PC-3 (cell line): Measurements from ENCODE around the gene SARNP. TPM values are rescaled to one million over a fixed set of nuclear protein-coding genes. Genes with fewer than 3 reads are reported as not detected.

ENCODE experiments used
- ATAC-seq: fragments of 200-7000 bp; cut with Tn5 transposase; 2 replicates; pipeline ENCODE4 v1.9.1; 2020; ENCODE audit warnings: mild to moderate bottlenecking, moderate library complexity
- BruUV-seq: library from RNA; stranded (reverse); fragments of 400-500 nt; replicated peaks from 2 replicates; lab custom pipeline; 2021; lab: Mats Ljungman, UMichigan
- CTCF ChIA-PET: fragments of 300-600 bp; sonication (Branson Sonifier 250); formaldehyde crosslinking; loops from one replicate; lab custom pipeline; 2022; ENCODE audit warnings: antibody characterized with exemption; lab: Charles Lee
- POLR2A ChIA-PET: fragments of 300-600 bp; sonication (Branson Sonifier 250); formaldehyde crosslinking; loops from one replicate; lab custom pipeline; 2022; ENCODE audit warnings: antibody characterized with exemption; ENCODE audit not compliant: unreplicated experiment; lab: Charles Lee
- DNase-seq: peaks from one replicate; pipeline ENCODE4 v3.0.0-alpha.2; 2015
- H2AFZ ChIP-seq: fragments of 300-600 bp; sonication (generic); 2 replicates; pipeline ENCODE4 v1.6.0; 2016; ENCODE audit warnings: antibody characterized with exemption, low read length
- H3F3A ChIP-seq: fragments of 300-600 bp; sonication (generic); one replicate; pipeline ENCODE4 v1.6.0; 2017; ENCODE audit warnings: antibody characterized with exemption, low read length, control low read depth, mild to moderate bottlenecking; ENCODE audit not compliant: unreplicated experiment
- H3K27ac ChIP-seq: fragments of 300-600 bp; sonication (generic); 2 replicates; pipeline ENCODE4 v1.5.1; 2016; ENCODE audit warnings: mild to moderate bottlenecking, low read length
- H3K27me3 ChIP-seq: fragments of 300-600 bp; sonication (generic); 2 replicates; pipeline ENCODE4 v1.6.1; 2016; ENCODE audit warnings: low read length, mixed read lengths
- H3K36me3 ChIP-seq: fragments of 300-600 bp; sonication (generic); 2 replicates; pipeline ENCODE4 v1.6.1; 2016; ENCODE audit warnings: low read depth, mixed run types, low read length, mixed read lengths
- H3K4me1 ChIP-seq: fragments of 300-600 bp; sonication (generic); 2 replicates; pipeline ENCODE4 v1.5.1; 2016; ENCODE audit warnings: low read length; ENCODE audit not compliant: insufficient read depth
- H3K4me2 ChIP-seq: fragments of 300-600 bp; sonication (generic); 2 replicates; pipeline ENCODE4 v1.6.0; 2016; ENCODE audit warnings: low read length
- H3K4me3 ChIP-seq: fragments of 300-600 bp; sonication (generic); 2 replicates; pipeline ENCODE4 v1.5.1; 2016; ENCODE audit warnings: mild to moderate bottlenecking, low read length, mixed read lengths
- H3K79me2 ChIP-seq: fragments of 300-600 bp; sonication (generic); 2 replicates; pipeline ENCODE4 v1.6.1; 2017; ENCODE audit warnings: low read length, mixed read lengths
- H3K9ac ChIP-seq: fragments of 300-600 bp; sonication (generic); 2 replicates; pipeline ENCODE4 v1.6.0; 2016; ENCODE audit warnings: mild to moderate bottlenecking, low read length
- H3K9me2 ChIP-seq: fragments of 300-600 bp; sonication (generic); replicated peaks from 2 replicates; pipeline ENCODE4 v1.6.1; 2016; ENCODE audit warnings: mixed run types, low read length, mixed read lengths
- H3K9me3 ChIP-seq: fragments of 300-600 bp; sonication (generic); 2 replicates; pipeline ENCODE4 v1.6.1; 2016; ENCODE audit warnings: low read length, mixed read lengths
- H4K20me1 ChIP-seq: fragments of 300-600 bp; sonication (generic); 2 replicates; pipeline ENCODE4 v1.6.1; 2016; ENCODE audit warnings: low read length, mixed read lengths
- CTCF ChIP-seq: fragments of 300-600 bp; sonication (generic); conservative IDR thresholded peaks from 2 replicates; pipeline ENCODE4 v1.5.1; 2017; ENCODE audit warnings: antibody characterized with exemption, low read depth, mild to moderate bottlenecking, low read length
- EZH2 ChIP-seq: fragments of 300-600 bp; sonication (generic); IDR thresholded peaks from one replicate; pipeline ENCODE4 v1.6.1; 2017; ENCODE audit warnings: antibody characterized with exemption, mild to moderate bottlenecking, low read length; ENCODE audit not compliant: unreplicated experiment
- EZH2phosphoT487 ChIP-seq: fragments of 300-600 bp; sonication (generic); IDR thresholded peaks from 2 replicates; pipeline ENCODE4 v1.6.1; 2018; ENCODE audit warnings: mild to moderate bottlenecking, antibody characterized with exemption, low read length, borderline replicate concordance
- intact Hi-C: fragments of 100-400 bp; cut with micrococcal nuclease; formaldehyde crosslinking; loops from 2 replicates; pipeline ENCODE4 v1.9.0; 2023
- total RNA-seq: library from RNA; depleted of rRNA; stranded (reverse); fragments of >200 nt; gene quantifications from 2 replicates; pipeline ENCODE4 v1.2.3, GENCODE V29; 2014

The SARNP gene
- total RNA-seq, 1 experiment from 2014 or later, result 103 TPM

GRCh38 chr12:55789893-55790292 is 27.6 kb downstream of the SARNP start:
- Histone ChIP-seq H3K79me2 (no peaks in the 10 kb centered on the region), H2AFZ (no peak overlapping the region), H3K9ac (no peak overlapping the region), H3K27me3 (no peaks in the 10 kb centered on the region), H3K36me3 (peaks cover 59% of the 10 kb centered on the region), H3K4me2 (no peak overlapping the region), H4K20me1 (no peaks in the 10 kb centered on the region), H3K4me1 (no peaks in the 10 kb centered on the region), H3F3A (no peaks in the 10 kb centered on the region), H3K9me2 (no peaks in the 10 kb centered on the region), H3K27ac (no peak overlapping the region), H3K9me3 (no peaks in the 10 kb centered on the region), H3K4me3 (no peak overlapping the region)
- ATAC-seq (no peak), DNase-seq (no peak)
- no peak for TF ChIP-seq EZH2
- no peak for TF ChIP-seq EZH2phosphoT487
- no peak for TF ChIP-seq CTCF
- ChIA-PET CTCF (no interaction called here), POLR2A (no interaction called here)
- BruUV-seq, result no TSS peak
- intact Hi-C loops, result no loop called here

- Histone ChIP-seq H3K4me2 (no peak overlapping the region), H3K27me3 (no peaks in the 10 kb centered on the region), H3F3A (no peaks in the 10 kb centered on the region), H3K27ac (no peak overlapping the region), H3K9ac (no peak overlapping the region), H3K4me1 (no peaks in the 10 kb centered on the region), H3K9me2 (no peaks in the 10 kb centered on the region), H3K36me3 (peaks cover 60% of the 10 kb centered on the region), H3K79me2 (no peaks in the 10 kb centered on the region), H3K9me3 (no peaks in the 10 kb centered on the region), H3K4me3 (no peak overlapping the region), H4K20me1 (no peaks in the 10 kb centered on the region), H2AFZ (no peak overlapping the region)
- DNase-seq, result no peak
- no TSS peak for BruUV-seq
- intact Hi-C loops, result no loop called here
- ChIA-PET POLR2A (no interaction called here), CTCF (no interaction called here)
- TF ChIP-seq EZH2 (no peak), CTCF (no peak), EZH2phosphoT487 (no peak)
- ATAC-seq, result no peak
Observed at GRCh38 chr12:55789171-55789570, 28.4 kb downstream of the SARNP start.

GRCh38 chr12:55788546-55788945 is 29.0 kb downstream of the SARNP start:
- H3K4me3 ChIP-seq, result no peak overlapping the region
- ATAC-seq, result no peak
- H3F3A ChIP-seq, result no peaks in the 10 kb centered on the region
- no peaks in the 10 kb centered on the region for H3K9me3 ChIP-seq
- ChIA-PET POLR2A (no interaction called here), CTCF (no interaction called here)
- no peak overlapping the region for H2AFZ ChIP-seq
- TF ChIP-seq EZH2, result no peak
- TF ChIP-seq CTCF, result no peak
- TF ChIP-seq EZH2phosphoT487, result no peak
- H3K27ac ChIP-seq, result no peak overlapping the region
- H3K9ac ChIP-seq, result no peak overlapping the region
- H4K20me1 ChIP-seq, result no peaks in the 10 kb centered on the region
- H3K4me2 ChIP-seq, result no peak overlapping the region
- H3K9me2 ChIP-seq, result no peaks in the 10 kb centered on the region
- BruUV-seq, result no TSS peak
- no peaks in the 10 kb centered on the region for H3K79me2 ChIP-seq
- no peaks in the 10 kb centered on the region for H3K4me1 ChIP-seq
- H3K36me3 ChIP-seq, result peaks cover 59% of the 10 kb centered on the region
- DNase-seq, result no peak
- intact Hi-C loops, result no loop called here
- H3K27me3 ChIP-seq, result no peaks in the 10 kb centered on the region
